SK-N-MC (cell line): Measurements from ENCODE around the gene SLC6A7.

Experiments
- DNase-seq: peaks from one replicate; pipeline ENCODE4 v3.0.0-alpha.2; 2011; ENCODE audit warnings: low read depth, low spot score
- H3K27ac ChIP-seq: fragments of 200-600 bp; sonication (generic); 2 replicates; pipeline ENCODE4 v1.5.1; 2016; ENCODE audit warnings: mixed run types
- H3K36me3 ChIP-seq: fragments of 200-600 bp; sonication (generic); 2 replicates; pipeline ENCODE4 v1.6.1; 2017; ENCODE audit warnings: antibody characterized with exemption, low read length, mixed read lengths; ENCODE audit not compliant: insufficient read depth
- H3K4me3 ChIP-seq: fragments of 200-600 bp; sonication (generic); 2 replicates; pipeline ENCODE4 v1.5.1; 2016
- H3K9ac ChIP-seq: fragments of 200-600 bp; sonication (generic); 2 replicates; pipeline ENCODE4 v1.8.0; 2017; ENCODE audit warnings: mixed run types, mixed read lengths; ENCODE audit not compliant: insufficient read length
- H3K9me3 ChIP-seq: fragments of 200-600 bp; sonication (generic); 2 replicates; pipeline ENCODE4 v1.6.1; 2017; ENCODE audit warnings: low read depth, mild to moderate bottlenecking, antibody characterized with exemption, low read length, moderate library complexity, mixed read lengths
- EZH2 ChIP-seq: fragments of 200-600 bp; sonication (generic); IDR thresholded peaks from one replicate; pipeline ENCODE4 v1.6.1; 2017; ENCODE audit warnings: antibody characterized with exemption
- FOXP2 ChIP-seq: optimal IDR thresholded peaks from 2 replicates; pipeline ENCODE3; 2011; ENCODE audit warnings: mild to moderate bottlenecking, moderate library complexity; ENCODE audit not compliant: insufficient read depth; ENCODE audit errors: extremely low read length, control extremely low read depth
- POLR2AphosphoS5 ChIP-seq: IDR thresholded peaks from 2 replicates; pipeline ENCODE4 v1.6.1; 2012; ENCODE audit warnings: mild to moderate bottlenecking, low read depth, low read length, borderline replicate concordance

The SLC6A7 gene

GRCh38 chr5:150166037-150166649, 23.7 kb upstream of the SLC6A7 start:
- Histone ChIP-seq H3K9me3 (no peaks in the 10 kb centered on the region), H3K36me3 (no peaks in the 10 kb centered on the region), H3K4me3 (no peak overlapping the region), H3K27ac (0 out of 2 replicates have a peak overlapping the region, but pooled peaks have one; percentile 33), H3K9ac (no peak overlapping the region)
- no peak for DNase-seq
- TF ChIP-seq FOXP2 = no peak
- TF ChIP-seq EZH2 = no peak
- no peak for TF ChIP-seq POLR2AphosphoS5

DNA sequence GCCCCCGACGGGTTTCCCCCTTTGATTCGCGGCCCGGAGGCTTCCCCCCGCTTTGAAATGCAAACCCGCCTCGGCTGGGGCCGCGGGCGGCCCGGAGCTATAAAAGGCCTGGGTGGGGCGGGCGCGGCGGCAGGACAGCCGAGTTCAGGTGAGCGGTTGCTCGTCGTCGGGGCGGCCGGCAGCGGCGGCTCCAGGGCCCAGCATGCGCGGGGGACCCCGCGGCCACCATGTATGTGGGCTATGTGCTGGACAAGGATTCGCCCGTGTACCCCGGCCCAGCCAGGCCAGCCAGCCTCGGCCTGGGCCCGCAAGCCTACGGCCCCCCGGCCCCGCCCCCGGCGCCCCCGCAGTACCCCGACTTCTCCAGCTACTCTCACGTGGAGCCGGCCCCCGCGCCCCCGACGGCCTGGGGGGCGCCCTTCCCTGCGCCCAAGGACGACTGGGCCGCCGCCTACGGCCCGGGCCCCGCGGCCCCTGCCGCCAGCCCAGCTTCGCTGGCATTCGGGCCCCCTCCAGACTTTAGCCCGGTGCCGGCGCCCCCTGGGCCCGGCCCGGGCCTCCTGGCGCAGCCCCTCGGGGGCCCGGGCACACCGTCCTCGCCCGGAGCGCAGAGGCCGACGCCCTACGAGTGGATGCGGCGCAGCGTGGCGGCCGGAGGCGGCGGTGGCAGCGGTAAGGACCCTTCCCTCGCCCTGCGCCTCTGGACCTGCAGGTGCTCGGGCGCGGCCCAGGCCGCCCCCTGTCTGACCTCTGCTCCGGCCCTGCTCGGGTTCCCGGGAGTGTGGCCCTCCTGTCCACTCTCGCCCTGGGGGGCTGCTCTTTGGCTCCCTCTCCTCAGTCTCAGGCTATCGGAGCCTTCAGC, 23.0 kb upstream of the SLC6A7 start, which contains the start of gene CDX1:
TSS of gene CDX1 (plus strand) at position 129 of the 862 bp plus-strand sequence. CDS start at position 228, 99 bp downstream.
- no peak within 1 kb of the TSS for H3K9ac ChIP-seq
- H3K36me3 ChIP-seq = no peaks in the 10 kb centered on the region
- H3K9me3 ChIP-seq = no peaks in the 10 kb centered on the region
- TF ChIP-seq POLR2AphosphoS5 (no peak), FOXP2 (no peak), EZH2 (no peak)
- DNase-seq = no peak
- no peak within 1 kb of the TSS for H3K4me3 ChIP-seq
- 0 out of 2 replicates have a peak within 1 kb of the TSS, but pooled peaks have one; percentile 33 for H3K27ac ChIP-seq

- DNase-seq = no peak
- H3K9ac ChIP-seq = no peak overlapping the region
- no peaks in the 10 kb centered on the region for H3K9me3 ChIP-seq
- no peaks in the 10 kb centered on the region for H3K36me3 ChIP-seq
- TF ChIP-seq FOXP2 = no peak
- no peak for TF ChIP-seq EZH2
- no peak for TF ChIP-seq POLR2AphosphoS5
- H3K4me3 ChIP-seq = no peak overlapping the region
- no peak overlapping the region for H3K27ac ChIP-seq
These were observed 22.4 kb upstream of the SLC6A7 start for GRCh38 chr5:150167512-150167850.

- Histone ChIP-seq H3K36me3 (no peaks in the 10 kb centered on the region), H3K9ac (no peak overlapping the region), H3K9me3 (no peaks in the 10 kb centered on the region), H3K27ac (no peak overlapping the region), H3K4me3 (no peak overlapping the region)
- no peak for TF ChIP-seq POLR2AphosphoS5
- TF ChIP-seq EZH2 = no peak
- TF ChIP-seq FOXP2 = no peak
- DNase-seq = no peak
These were observed 22.0 kb upstream of the SLC6A7 start for GRCh38 chr5:150167908-150168307.

DNA sequence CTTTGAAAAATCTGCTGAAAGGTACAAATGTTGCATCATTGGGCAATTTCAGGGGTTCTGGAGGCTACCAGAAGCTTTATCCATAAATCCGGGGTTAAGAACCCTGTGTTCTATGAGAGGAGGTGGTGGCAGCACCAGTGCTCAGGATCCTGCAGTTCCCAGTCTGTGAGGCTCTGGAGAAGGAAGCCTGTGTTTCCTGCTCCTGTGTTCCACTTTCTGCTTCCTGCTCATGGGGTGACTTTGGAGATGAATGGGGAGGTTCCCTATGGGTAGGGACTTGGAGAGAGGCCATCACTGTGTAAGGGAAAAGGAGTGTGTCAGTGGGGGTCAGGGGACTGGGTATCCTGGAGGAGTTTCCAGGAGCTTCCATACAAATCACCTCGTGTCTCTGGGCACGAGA, 21.0 kb upstream of the SLC6A7 start:
- no peak overlapping the region for H3K27ac ChIP-seq

DNA sequence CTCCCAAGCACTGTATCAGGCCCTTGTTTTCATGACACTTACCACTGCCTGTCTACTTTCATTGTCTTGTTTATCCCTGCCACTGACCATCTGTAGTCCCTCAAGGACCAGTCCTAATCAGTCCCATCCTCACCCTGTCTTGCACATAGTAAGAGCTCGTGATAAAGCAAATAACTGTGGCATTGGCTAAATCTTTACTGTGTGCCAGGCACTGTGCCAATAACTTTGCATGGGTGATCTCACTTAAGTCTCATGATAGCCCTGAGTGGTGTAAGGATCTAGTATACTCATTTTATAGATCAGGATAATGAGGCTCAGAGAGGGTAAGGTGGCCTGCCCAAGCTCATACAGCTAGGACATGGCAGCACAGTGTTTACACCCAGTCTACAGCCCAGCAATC, 17.7 kb upstream of the SLC6A7 start:
- no peak for TF ChIP-seq EZH2
- no peak for TF ChIP-seq POLR2AphosphoS5
- TF ChIP-seq FOXP2 = no peak
- no peaks in the 10 kb centered on the region for H3K36me3 ChIP-seq
- H3K9me3 ChIP-seq = no peaks in the 10 kb centered on the region
- no peak overlapping the region for H3K4me3 ChIP-seq
- H3K27ac ChIP-seq = no peak overlapping the region
- DNase-seq = no peak
- no peak overlapping the region for H3K9ac ChIP-seq

More for the DNA sequence above, 21.0 kb upstream of the SLC6A7 start:
- no peak for TF ChIP-seq EZH2
- no peak for TF ChIP-seq FOXP2
- no peak for TF ChIP-seq POLR2AphosphoS5
- H3K9ac ChIP-seq = no peak overlapping the region
- H3K36me3 ChIP-seq = no peaks in the 10 kb centered on the region
- H3K9me3 ChIP-seq = no peaks in the 10 kb centered on the region
- DNase-seq = no peak
- H3K4me3 ChIP-seq = no peak overlapping the region

- no peak overlapping the region for H3K9ac ChIP-seq
- no peak overlapping the region for H3K4me3 ChIP-seq
- H3K36me3 ChIP-seq = no peaks in the 10 kb centered on the region
- TF ChIP-seq POLR2AphosphoS5 = no peak
- no peak for TF ChIP-seq EZH2
- TF ChIP-seq FOXP2 = no peak
- H3K9me3 ChIP-seq = no peaks in the 10 kb centered on the region
- H3K27ac ChIP-seq = no peak overlapping the region
- no peak for DNase-seq
These were observed 17.3 kb upstream of the SLC6A7 start for GRCh38 chr5:150172556-150172955.

DNA sequence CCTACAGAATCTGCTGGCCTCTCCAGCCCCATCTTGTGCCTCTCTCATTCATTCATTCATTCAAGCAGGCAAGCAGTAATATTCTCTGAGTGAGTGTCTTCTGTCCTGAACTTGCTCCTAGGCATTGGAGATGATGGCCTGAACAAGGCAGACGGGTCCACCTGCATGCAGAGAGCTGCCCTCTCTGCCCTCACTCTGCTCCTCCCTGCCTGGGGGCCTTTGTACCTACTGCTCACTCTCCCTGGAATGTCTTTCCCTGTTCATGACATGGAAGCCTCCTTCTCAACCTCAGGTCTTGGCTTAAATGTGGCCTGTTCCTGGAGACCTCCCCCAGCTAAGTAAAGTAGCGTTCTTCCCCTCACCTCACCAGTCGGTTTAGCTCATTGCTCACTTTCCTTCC, 16.7 kb upstream of the SLC6A7 start:
- no peak for TF ChIP-seq POLR2AphosphoS5
- TF ChIP-seq EZH2 = no peak
- no peak for TF ChIP-seq FOXP2
- no peak overlapping the region for H3K27ac ChIP-seq

More for the DNA sequence above, 16.7 kb upstream of the SLC6A7 start:
- H3K4me3 ChIP-seq = no peak overlapping the region
- H3K9me3 ChIP-seq = no peaks in the 10 kb centered on the region
- no peaks in the 10 kb centered on the region for H3K36me3 ChIP-seq
- no peak overlapping the region for H3K9ac ChIP-seq
- DNase-seq = no peak
